CD4-positive, alpha-beta T cell treated with Interleukin-1 beta for 1 hour (primary cell): ENCODE data around the gene ASTN2.

ENCODE experiments used
- DNase-seq, 2 donors: peaks; one replicate each; pipeline ENCODE4 v3.0.0-alpha.2; 2020 to 2022

Gene ASTN2

DNA sequence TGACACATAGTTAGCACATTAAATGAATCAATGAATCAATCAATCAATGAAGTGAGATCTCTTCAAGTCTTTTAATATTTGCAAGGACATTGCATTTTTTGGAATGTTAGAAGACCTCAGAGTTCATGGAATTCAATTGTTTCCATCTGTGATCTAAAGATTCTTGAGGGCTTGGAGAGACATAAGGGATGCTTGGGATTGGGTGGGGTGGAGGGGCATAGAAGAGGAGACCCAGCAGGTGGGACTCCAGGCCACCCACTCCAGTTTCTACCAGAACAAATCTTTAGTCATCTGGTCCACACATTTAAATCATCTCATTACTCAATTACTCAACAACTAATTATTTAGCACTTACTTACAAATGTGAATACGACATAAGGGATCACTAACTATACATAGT is 978.7 kb downstream of the ASTN2 start:
- DNase-seq: no peak

- no peak for DNase-seq
Observed at GRCh38 chr9:116435706-116436105, 979.2 kb downstream of the ASTN2 start.

DNA sequence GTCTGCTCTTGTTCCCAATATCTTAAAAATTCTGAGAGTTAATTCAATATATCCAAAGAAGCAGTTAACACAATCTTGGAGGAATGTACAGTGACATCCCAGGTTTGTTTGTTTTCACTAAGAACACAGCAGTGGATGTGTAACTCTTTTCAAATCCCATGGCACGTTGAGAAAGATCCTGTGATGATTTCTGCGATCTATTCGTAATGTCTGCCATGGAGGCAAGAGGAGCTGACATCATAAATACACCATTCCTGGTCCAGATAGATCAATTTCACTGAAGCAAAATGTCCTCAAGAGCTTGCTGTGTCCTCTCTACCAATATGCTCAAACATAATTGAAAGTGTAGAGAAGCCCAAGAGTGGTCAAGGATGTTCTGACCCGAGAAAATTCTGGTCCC is 980.5 kb downstream of the ASTN2 start:
- no peak for DNase-seq

DNA sequence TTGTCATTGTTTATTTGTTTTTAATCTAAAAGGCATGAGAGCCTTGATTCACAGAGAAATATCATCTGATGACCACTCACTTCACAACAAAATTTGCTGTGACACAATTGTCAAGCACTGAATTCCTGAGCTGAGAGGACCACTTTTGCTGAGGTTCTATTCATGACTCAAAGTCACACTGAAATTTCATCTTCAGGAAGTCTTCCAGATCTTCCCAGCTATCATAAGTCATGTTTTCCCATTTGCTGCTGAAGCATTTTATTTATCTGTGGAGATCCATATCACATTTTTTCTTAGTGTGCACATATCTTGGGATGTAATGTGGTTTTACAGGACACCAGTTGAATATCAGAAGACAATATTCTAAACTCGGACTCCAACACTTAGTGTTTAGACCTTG is 982.8 kb downstream of the ASTN2 start:
- no peak for DNase-seq

GRCh38 chr9:116430849-116431248 is 984.0 kb downstream of the ASTN2 start:
- DNase-seq: no peak

GRCh38 chr9:116425244-116425643 is 989.6 kb downstream of the ASTN2 start:
- no peak for DNase-seq

GRCh38 chr9:116423149-116423548 is 991.7 kb downstream of the ASTN2 start:
- no peak for DNase-seq

DNA sequence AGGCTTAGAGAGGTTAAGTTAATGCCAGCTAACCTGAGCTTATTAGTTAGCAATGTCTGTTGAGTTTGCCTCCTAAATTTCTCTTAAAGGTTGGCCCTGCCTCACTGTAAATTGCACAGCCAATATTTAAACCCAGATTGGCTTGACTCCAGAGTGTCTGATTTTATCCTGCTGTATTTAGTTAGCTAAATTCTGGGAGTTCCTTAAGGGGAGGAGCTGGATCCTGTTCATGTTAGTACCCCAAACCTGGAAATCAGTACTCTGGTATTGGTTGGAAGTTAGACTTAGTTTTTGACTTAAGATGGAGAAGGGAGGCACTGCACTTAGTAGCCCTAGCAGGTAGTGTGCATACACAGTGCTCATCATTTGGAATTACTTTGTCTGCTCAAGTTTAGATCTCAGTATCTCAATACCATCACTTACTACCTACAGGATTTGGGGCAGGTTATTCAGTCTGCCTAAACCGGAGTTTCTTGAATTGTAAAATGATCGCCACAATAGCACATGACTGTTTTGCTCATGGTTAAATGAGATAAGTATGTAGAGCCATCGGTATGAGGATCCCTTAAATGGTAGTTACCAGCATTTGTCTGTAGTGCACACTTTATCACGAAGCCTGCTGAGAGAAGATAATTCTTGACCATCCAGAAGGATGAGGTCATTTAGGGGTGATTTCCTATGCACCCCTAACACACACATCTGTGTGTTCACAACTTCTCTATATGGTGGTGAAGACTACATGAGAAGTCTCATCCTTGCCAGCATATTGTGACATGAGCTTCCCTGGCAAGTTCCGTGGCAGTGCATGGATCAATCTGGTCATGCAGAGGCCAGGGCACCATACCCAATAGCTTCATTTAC is 992.5 kb downstream of the ASTN2 start:
- DNase-seq: no peak

DNA sequence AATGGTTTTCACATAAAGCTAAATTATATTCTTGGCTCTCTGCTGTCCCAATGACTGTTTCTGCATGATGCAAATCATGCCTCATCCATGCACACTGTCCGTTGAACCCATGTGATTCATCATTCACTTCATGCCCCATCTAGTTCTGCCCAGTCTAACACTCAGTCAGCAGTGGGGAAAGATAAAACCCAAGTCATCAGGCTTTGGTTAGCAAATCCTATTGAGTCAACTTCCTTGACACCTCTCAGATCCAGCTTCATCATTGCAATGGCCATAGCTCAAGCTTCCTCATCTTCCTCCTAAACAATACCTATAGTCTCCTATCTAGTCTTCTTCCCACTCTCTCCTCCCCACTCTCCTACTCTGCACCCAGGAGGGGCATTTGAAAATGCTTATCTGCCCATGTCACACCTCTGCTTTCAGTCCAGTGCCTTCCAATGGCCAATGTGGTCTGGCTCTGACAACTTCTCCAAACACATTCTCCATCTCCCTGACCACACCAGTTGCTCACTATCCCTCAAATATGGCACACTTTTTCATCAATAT is 993.8 kb downstream of the ASTN2 start:
- DNase-seq: no peak

- DNase-seq: no peak
Observed at GRCh38 chr9:116419181-116419580, 995.7 kb downstream of the ASTN2 start.

DNA sequence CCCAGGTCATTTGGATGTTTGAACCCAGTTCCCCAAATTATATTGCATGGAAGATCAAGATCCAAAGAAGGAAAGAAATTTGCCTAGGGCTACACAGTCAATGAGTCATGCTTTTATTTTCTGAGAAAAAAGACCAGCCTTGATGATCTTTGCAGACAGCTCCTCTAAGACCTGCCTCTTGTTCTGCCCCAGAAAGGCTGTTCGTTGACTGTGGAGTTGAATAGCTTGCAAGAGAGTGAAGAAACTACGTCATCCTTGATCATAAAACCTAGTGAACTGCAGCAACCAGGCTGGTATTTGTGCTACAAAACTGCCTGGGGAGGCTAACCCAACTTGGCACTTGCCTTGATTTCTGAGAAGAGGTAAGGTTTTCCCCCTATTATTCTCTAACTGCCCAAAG is 997.4 kb downstream of the ASTN2 start:
- DNase-seq: no peak

DNA sequence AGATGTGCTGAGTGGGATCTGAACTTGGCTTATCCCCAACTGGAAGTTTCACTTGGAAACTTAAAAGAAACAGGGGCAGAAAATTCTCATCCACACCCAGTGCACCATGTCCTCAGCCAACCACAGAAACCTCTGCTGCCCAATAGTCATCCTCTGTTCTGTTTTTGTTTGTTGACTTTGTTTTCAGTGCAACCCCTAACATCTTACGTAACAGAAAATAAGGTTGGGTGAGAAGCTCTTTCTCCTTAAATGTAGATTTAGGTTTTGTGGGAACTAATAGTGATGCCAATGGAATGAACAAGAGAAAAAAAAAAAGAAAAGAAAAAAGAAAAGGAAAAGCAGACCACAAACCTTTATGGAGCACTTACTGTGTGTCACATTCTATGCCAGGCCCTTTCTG is 998.4 kb downstream of the ASTN2 start:
- no peak for DNase-seq

DNA sequence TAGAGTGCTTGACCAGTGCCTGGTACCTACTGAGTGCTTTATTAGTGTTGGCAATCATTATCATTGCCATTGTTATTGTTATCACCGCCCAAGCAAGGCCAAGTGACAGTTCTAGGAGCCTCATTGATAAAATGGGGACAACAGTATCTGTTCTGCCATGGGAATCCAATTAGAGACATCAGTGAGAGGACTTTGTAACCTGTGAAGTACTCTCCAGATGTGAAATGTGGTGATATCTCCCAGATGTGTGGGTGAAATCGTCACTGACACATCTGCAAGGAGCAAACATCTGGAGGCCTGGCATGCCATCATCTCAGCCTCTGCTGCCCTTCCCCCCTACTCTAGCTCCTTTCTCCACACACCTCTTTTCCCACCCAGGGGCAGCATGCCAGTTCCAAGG is 1000.5 kb downstream of the ASTN2 start:
- no peak for DNase-seq

- no peak for DNase-seq
Observed at GRCh38 chr9:116411506-116411905, 1003.4 kb downstream of the ASTN2 start.

- no peak for DNase-seq
Observed at GRCh38 chr9:116409638-116410037, 1005.2 kb downstream of the ASTN2 start.

GRCh38 chr9:116409129-116409528 is 1005.7 kb downstream of the ASTN2 start:
- DNase-seq: no peak

DNA sequence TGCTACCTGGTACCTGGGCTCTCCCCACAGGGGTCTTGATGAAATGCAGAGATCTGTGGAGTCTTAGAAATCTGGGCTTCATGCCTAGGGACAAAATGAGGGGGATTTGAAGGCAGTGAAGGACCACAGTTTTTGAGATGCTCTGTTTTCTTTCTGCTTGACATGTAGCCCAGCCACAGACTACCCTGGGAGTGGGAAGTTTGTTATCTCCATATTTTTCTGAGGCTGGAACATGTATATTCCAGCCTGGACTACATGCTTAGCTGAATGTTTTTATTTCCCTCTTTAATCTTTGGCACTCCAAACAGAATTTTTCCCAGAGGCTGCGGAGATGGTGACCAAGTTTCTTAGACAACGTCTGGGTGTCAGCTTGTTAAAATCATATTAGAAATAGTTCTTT is 1008.4 kb downstream of the ASTN2 start:
- no peak for DNase-seq

DNA sequence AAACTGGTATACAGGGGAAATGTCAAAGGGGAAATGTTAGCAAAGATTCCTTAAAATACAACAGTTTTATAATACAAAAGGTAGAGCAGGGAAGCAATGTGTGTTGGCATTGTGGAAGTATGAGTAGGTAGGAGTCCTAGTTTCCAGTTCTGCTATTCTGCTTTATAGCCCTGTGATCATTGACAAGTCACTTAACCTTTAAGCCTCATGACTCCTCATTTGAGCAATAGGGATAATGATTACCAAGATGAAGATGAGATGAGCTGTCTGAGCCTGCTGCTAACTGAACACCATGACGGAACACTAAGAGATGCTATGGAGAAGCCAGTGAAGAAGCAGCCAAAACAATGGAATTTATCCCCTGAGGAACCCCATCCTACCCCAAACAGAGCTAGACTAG is 1009.5 kb downstream of the ASTN2 start:
- DNase-seq: no peak

DNA sequence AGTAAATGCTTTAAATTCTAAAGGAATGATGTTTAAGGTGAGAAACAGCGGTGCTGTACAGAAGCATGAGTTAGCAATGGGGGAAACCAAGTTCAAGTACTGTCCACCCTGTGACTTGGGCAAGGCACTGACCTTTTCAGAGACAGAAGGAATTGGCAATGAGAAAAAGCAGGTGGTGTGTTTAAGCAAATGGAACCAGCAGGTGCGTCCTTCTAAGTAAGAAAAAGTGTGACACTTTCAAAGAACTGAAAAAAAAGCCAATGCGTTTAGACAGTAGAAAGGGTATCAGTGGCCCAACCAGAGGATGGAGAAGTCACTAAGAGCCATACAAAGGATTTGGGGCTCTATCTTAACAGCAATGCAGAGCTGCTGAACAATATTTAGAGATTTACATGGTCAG is 1010.6 kb downstream of the ASTN2 start:
- no peak for DNase-seq

- no peak for DNase-seq
Observed at GRCh38 chr9:116403171-116403570, 1011.7 kb downstream of the ASTN2 start.

DNA sequence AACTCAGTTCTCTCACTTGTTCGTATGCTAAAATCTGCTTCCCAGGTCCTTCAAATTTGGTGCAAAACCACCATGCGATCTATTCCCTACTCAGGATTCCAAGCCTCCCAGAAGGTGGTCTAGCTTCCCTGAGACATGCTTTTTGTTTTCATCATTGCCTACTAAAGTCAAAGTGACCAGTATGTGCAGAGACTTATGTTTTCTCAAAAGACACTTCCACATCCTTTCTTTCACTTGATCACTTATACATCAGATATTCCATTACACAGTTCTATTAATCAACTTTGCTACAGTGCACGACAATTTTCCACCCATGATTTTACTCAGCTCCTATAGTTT is 1019.2 kb downstream of the ASTN2 start:
- no peak for DNase-seq

- DNase-seq: no peak
Observed at GRCh38 chr9:116394894-116395698, 1019.8 kb downstream of the ASTN2 start.

- DNase-seq: no peak
Observed at GRCh38 chr9:116394070-116394469, 1020.8 kb downstream of the ASTN2 start.

- no peak for DNase-seq
Observed at GRCh38 chr9:116393198-116393597, 1021.7 kb downstream of the ASTN2 start.
